ENCODE data around the gene DLG1. TPM values are rescaled to one million over a fixed set of nuclear protein-coding genes. Genes with fewer than 3 reads are reported as not detected.

DLG1 gene
- total RNA-seq, 4 donors from 2014 or later = 103 to 150 (median 122) TPM

GRCh38 chr3:197269024-197269423 is 29.4 kb downstream of the DLG1 start:
- WGBS, 2 donors = 74 to 78% methylated on average over 3 of the region's 3 CpGs
- TF ChIP-seq CTCF (IDR thresholded peaks at IDR 0.05) (no peak), POLR2A (IDR thresholded peaks at IDR 0.05) (no peak)
- Histone ChIP-seq H3K9me3 (no peaks in the 10 kb centered on the region), H3K4me1 (peaks cover 0 to 33% (median 0%) of the 10 kb centered on the region in 3 donors), H3K36me3 (peaks cover 0 to 32% (median 0%) of the 10 kb centered on the region in 3 donors), H3K27me3 (no peaks in the 10 kb centered on the region), H3K27ac (no peak overlapping the region), H3K4me3 (no peak overlapping the region)
- DNase-seq = no peak
- intact Hi-C loops (cut with DNase I) = no loop called here

GRCh38 chr3:197268294-197268693 is 30.1 kb downstream of the DLG1 start:
- DNase-seq = no peak
- no peak for TF ChIP-seq POLR2A (IDR thresholded peaks at IDR 0.05)
- WGBS, 2 donors = 66 to 76% methylated on average over 4 of the region's 4 CpGs
- Histone ChIP-seq H3K4me1 (peaks cover 0 to 33% (median 0%) of the 10 kb centered on the region in 3 donors), H3K27me3 (no peaks in the 10 kb centered on the region), H3K36me3 (peaks cover 0 to 35% (median 0%) of the 10 kb centered on the region in 3 donors), H3K4me3 (no peak overlapping the region), H3K9me3 (no peaks in the 10 kb centered on the region), H3K27ac (no peak overlapping the region)
- intact Hi-C loops (cut with DNase I) = no loop called here

- no peak for TF ChIP-seq POLR2A (IDR thresholded peaks at IDR 0.05)
- TF ChIP-seq CTCF (IDR thresholded peaks at IDR 0.05) = no peak
- H3K27me3 ChIP-seq = no peaks in the 10 kb centered on the region
- no peak overlapping the region for H3K27ac ChIP-seq
- H3K4me1 ChIP-seq = peaks cover 0 to 20% (median 0%) of the 10 kb centered on the region in 3 donors
- no peaks in the 10 kb centered on the region for H3K9me3 ChIP-seq
- H3K4me3 ChIP-seq = no peak overlapping the region
- intact Hi-C loops (cut with DNase I) = no loop called here
- H3K36me3 ChIP-seq = peaks cover 0 to 36% (median 0%) of the 10 kb centered on the region in 3 donors
- 94 to 95% methylated on average over 4 of the region's 4 CpGs for WGBS, 2 donors
- DNase-seq = no peak
These were observed 32.1 kb downstream of the DLG1 start for GRCh38 chr3:197266331-197266730.

- intact Hi-C loops (cut with DNase I) = no loop called here
- no peak for DNase-seq
- H3K27me3 ChIP-seq = no peaks in the 10 kb centered on the region
- H3K9me3 ChIP-seq = no peaks in the 10 kb centered on the region
- no peak for TF ChIP-seq POLR2A (IDR thresholded peaks at IDR 0.05)
- no peak for TF ChIP-seq CTCF (IDR thresholded peaks at IDR 0.05)
- H3K36me3 ChIP-seq = peaks cover 0 to 18% (median 0%) of the 10 kb centered on the region in 3 donors
- H3K27ac ChIP-seq = no peak overlapping the region
- no peak overlapping the region for H3K4me3 ChIP-seq
- H3K4me1 ChIP-seq = peaks cover 0 to 25% (median 0%) of the 10 kb centered on the region in 3 donors
These were observed 35.7 kb downstream of the DLG1 start for GRCh38 chr3:197262709-197263108.

- Histone ChIP-seq H3K9me3 (no peaks in the 10 kb centered on the region), H3K36me3 (peaks cover 0 to 14% (median 0%) of the 10 kb centered on the region in 3 donors), H3K27me3 (no peaks in the 10 kb centered on the region), H3K27ac (no peak overlapping the region), H3K4me1 (peaks cover 0 to 30% (median 0%) of the 10 kb centered on the region in 3 donors), H3K4me3 (no peak overlapping the region)
- 100% methylated on average over 1 of the region's 1 CpG for WGBS, 2 donors
- TF ChIP-seq CTCF (IDR thresholded peaks at IDR 0.05) (no peak), POLR2A (IDR thresholded peaks at IDR 0.05) (no peak)
- intact Hi-C loops (cut with DNase I) = no loop called here
- DNase-seq = no peak
These were observed 37.3 kb downstream of the DLG1 start for GRCh38 chr3:197261164-197261509.
